Measurements from ENCODE around the gene HSPA4L. TPM values are rescaled to one million over a fixed set of nuclear protein-coding genes. Genes with fewer than 3 reads are reported as not detected.

Gene HSPA4L
- total and polyA plus RNA-seq, 2 of the 4 experiments (the other 2 are of a cell fraction) = 0.84 to 2.3 TPM

GRCh38 chr4:127793528-127793927 lies 11.4 kb downstream of the HSPA4L start:
- no CpG with 5 or more reads among the region's 1 CpG for WGBS, 2 experiments (ENCODE audit: extremely low coverage in 2 of 2, insufficient read length in 1 of 2)

More at GRCh38 chr4:127793528-127793927, 11.4 kb downstream of the HSPA4L start:
- Histone ChIP-seq H3K4me1 (ENCODE audit: control insufficient read depth, insufficient read depth, low read length) (no peaks in the 10 kb centered on the region), H3K79me1 (ENCODE audit: low read depth in 1 of 2, low read length in 2 of 2) (no peaks in the 10 kb centered on the region), H3K4ac (ENCODE audit: low read depth, low read length) (no peak overlapping the region), H3K9ac (ENCODE audit: low read depth, low read length) (no peak overlapping the region), H4K5ac (ENCODE audit: low read depth, low read length) (no peak overlapping the region), H4K91ac (ENCODE audit: insufficient read depth, low read depth, low read length) (no peak overlapping the region), H3K23ac (ENCODE audit: low read depth, low read length) (no peak overlapping the region), H2BK120ac (ENCODE audit: low read depth, low read length) (no peak overlapping the region), H3K9me1 (ENCODE audit: insufficient read depth, low read length) (no peaks in the 10 kb centered on the region), H2BK15ac (ENCODE audit: low read depth, low read length) (no peak overlapping the region), H2AK5ac (ENCODE audit: low read depth, low read length) (no peak overlapping the region), H2BK20ac (ENCODE audit: low read depth, low read length) (no peak overlapping the region), H3K14ac (replicated peaks; ENCODE audit: low read depth, low read length) (no peak overlapping the region), H2AK9ac (replicated peaks; ENCODE audit: low read depth, low read length, poor library complexity) (no peak overlapping the region), H3K18ac (ENCODE audit: low read depth, low read length) (no peak overlapping the region), H2BK5ac (ENCODE audit: low read depth, low read length, poor library complexity, severe bottlenecking) (no peak overlapping the region), H3K27me3 (ENCODE audit: control insufficient read depth, insufficient read depth, low read length) (no peaks in the 10 kb centered on the region), H3K4me2 (ENCODE audit: low read depth, low read length) (no peak overlapping the region), H4K8ac (ENCODE audit: low read depth in 2 of 2, low read length in 2 of 2) (no peak overlapping the region), H3K4me3 (ENCODE audit: insufficient read depth, low read depth, low read length) (no peak overlapping the region), H3K36me3 (ENCODE audit: control insufficient read depth, insufficient read depth, low read length) (no peaks in the 10 kb centered on the region), H3K56ac (ENCODE audit: extremely low read depth, insufficient read depth, low read length) (no peak overlapping the region), H3K9me3 (ENCODE audit: control insufficient read depth, insufficient read depth, low read length) (no peaks in the 10 kb centered on the region), H3K27ac (ENCODE audit: insufficient read depth, low read length) (no peak overlapping the region), H4K20me1 (ENCODE audit: insufficient read depth, low read length) (no peaks in the 10 kb centered on the region), H2AFZ (replicated peaks; ENCODE audit: low read length, poor library complexity) (no peak overlapping the region)
- intact Hi-C loops (cut with micrococcal nuclease) (no loop called here), in situ Hi-C loops (cut with MboI; ENCODE audit: low sequenced_read_pairs) (no loop called here), dilution Hi-C loops (cut with HindIII; ENCODE audit: low sequenced_read_pairs, unreplicated experiment) (no loop called here)
- DNase-seq (no peak), ATAC-seq (ENCODE audit: low read depth) (no peak)
- TF ChIP-seq RCOR1 (IDR thresholded peaks at IDR 0.05; ENCODE audit: insufficient replicate concordance, low read length) = no peak
- TF ChIP-seq ELK1 (IDR thresholded peaks at IDR 0.05; ENCODE audit: borderline replicate concordance, low read depth, low read length) = no peak
- TF ChIP-seq CHD1 (IDR thresholded peaks at IDR 0.05; ENCODE audit: low read depth, low read length) = no peak
- no peak for TF ChIP-seq MXI1 (IDR thresholded peaks at IDR 0.05; ENCODE audit: borderline replicate concordance, low read depth, low read length)
- no peak for TF ChIP-seq POLR2A (IDR thresholded peaks at IDR 0.05; ENCODE audit: low read depth, low read length)
- no peak for TF ChIP-seq MAZ (IDR thresholded peaks at IDR 0.05; ENCODE audit: borderline replicate concordance, low read depth, low read length)
- no peak for TF ChIP-seq USF2 (IDR thresholded peaks at IDR 0.05; ENCODE audit: low read depth, low read length)
- ChIA-PET CTCF (no interaction called here), POLR2A (ENCODE audit: unreplicated experiment) (no interaction called here)
- no TSS peak for BruUV-seq (replicated peaks)
